RCC 7860 (cell line): ENCODE data around the gene SART1.

Experiments used
- DNase-seq: peaks from one replicate; pipeline ENCODE4 v3.0.0-alpha.2; 2015; ENCODE audit warnings: low spot score
- FAIRE-seq: peaks from 2 replicates; lab custom pipeline; 2012; peaks lifted over from hg19 to GRCh38; lab: Jason Lieb, UNC

The SART1 gene, protein sequence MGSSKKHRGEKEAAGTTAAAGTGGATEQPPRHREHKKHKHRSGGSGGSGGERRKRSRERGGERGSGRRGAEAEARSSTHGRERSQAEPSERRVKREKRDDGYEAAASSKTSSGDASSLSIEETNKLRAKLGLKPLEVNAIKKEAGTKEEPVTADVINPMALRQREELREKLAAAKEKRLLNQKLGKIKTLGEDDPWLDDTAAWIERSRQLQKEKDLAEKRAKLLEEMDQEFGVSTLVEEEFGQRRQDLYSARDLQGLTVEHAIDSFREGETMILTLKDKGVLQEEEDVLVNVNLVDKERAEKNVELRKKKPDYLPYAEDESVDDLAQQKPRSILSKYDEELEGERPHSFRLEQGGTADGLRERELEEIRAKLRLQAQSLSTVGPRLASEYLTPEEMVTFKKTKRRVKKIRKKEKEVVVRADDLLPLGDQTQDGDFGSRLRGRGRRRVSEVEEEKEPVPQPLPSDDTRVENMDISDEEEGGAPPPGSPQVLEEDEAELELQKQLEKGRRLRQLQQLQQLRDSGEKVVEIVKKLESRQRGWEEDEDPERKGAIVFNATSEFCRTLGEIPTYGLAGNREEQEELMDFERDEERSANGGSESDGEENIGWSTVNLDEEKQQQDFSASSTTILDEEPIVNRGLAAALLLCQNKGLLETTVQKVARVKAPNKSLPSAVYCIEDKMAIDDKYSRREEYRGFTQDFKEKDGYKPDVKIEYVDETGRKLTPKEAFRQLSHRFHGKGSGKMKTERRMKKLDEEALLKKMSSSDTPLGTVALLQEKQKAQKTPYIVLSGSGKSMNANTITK

GRCh38 chr11:65961267-65962140 lies at the start of gene SART1:
SART1 (plus strand) TSS chr11:65961734; CDS start chr11:65961781, 47 bp downstream.
- DNase-seq (peak; percentile 90), FAIRE-seq (peak; percentile 62)

DNA sequence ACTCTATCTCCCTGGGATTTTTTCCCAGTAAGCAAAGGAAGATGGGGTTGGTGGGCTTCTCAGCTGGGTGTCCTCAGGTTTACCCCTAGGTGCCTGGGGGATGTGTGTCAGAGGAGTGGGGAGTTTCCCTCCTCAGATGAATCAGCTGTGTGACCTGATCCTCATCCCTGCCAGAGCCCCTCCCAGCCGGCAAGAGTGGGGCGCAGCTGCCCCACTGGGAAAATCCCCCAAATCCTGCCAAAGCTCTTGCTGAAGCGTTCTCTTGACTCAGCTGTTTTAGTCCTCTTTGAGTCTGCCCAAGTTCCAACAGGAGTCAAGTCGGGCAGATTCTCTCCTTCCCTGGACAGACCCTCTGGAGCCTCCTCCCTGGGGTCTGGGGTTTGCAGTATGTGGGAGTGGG lies 48.7 kb upstream of the SART1 start:
- peak; percentile 79 for DNase-seq
- no peak for FAIRE-seq

- FAIRE-seq (no peak), DNase-seq (no peak)
Observed at GRCh38 chr11:65915101-65915820, 46.3 kb upstream of the SART1 start.

DNA sequence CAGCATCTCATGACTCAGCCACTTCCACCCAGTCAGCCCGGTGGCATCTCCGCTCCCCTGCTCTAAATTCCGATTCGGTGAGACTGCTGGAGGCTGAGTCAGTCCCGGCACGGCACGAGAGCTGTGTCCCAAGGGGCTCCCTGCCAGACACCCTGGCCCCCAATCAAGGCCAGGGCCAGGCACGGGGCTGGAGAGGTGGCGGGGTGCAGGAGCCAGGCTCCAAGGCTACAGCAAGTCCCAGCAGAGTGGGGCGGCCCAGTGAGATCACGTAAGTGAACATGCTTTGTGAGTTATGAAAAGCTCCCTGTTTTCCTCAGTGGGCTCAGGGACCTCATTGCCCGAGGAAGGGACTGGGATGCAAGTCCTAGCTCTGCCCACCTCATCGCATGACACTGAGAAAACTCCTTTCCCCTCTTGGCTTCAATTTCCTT lies 45.7 kb upstream of the SART1 start:
- peak; percentile 95 for DNase-seq
- peak; percentile 83 for FAIRE-seq

DNA sequence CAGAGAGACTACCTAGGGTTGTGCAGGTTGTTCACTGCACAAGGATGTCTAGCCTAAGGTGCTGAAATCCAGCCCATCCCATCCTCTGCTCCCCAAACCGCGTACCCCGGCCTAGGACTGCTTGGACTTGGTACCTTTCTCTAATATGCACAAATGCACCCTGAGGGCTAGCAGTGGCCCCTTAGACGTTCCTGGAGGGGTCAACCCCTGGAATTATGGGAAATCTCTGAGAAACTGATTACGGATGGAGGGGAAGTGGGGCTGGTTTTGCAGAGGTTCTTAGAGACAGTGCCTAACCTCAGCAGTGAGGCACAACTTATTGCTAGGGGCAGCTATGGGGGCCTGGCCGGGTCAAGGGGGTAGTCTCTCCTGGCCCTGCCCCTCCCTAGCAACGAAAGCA lies 45.1 kb upstream of the SART1 start:
- FAIRE-seq: no peak
- no peak for DNase-seq

- no peak for FAIRE-seq
Observed at GRCh38 chr11:65917077-65917433, 44.5 kb upstream of the SART1 start.

GRCh38 chr11:65917434-65918210 lies 43.9 kb upstream of the SART1 start:
- FAIRE-seq (no peak), DNase-seq (no peak)

More at GRCh38 chr11:65917077-65917433, 44.5 kb upstream of the SART1 start:
- DNase-seq: no peak

DNA sequence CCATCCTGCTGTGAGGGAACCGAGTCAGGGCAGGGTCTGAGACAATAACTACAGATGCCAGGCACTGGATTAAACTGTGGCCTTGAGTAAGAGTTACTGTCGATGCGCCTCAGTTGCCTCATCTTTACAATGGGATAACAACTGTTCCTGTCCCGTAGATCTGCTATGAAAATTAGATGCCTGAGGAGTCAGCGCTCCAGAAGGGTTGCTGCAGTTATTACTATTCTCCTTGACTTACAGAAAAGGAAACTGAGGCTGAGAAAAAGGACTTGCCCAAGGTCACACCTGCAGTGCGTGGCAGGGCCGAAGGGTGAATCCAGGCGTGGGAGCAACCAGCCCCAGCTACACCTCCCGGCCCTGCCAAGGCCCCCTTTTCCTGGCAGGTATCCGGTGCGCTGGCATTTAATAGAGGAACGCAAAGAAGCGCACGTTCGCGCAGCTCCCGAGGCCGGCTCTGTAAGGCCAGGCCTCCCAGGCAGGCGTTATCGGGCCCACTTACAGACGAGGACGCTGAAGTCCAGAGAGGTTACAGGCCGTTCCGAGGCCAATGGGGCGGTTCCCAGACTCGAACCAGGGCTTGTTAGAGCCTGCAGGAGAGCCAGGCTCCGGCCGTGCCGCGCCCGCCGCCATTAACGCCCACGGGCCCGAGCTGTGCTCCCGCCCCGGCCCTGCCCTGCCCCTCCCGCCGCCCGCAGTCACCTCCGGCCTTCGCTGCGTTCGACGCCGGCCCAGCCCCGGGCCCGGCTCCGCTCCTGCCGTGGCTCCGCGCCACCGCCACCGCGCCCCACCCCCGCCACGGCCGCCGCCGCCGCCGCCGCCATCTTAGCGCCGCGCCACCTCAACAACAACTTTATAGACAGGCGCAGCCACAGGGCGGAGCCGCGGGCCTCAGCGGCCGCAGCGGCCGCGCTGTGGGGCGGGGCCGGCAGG lies 43.1 kb upstream of the SART1 start, which contains the start of gene C11orf68:
TSS of gene C11orf68 (minus strand) at position 852 of the 930 bp plus-strand sequence. CDS start at position 821, 31 bp downstream.
- FAIRE-seq (no peak), DNase-seq (no peak)

GRCh38 chr11:65919141-65919572 lies 42.4 kb upstream of the SART1 start, which contains the start of gene DRAP1:
DRAP1 (plus strand) TSS chr11:65919426; CDS start chr11:65919502, 76 bp downstream.
- FAIRE-seq: no peak
- DNase-seq: peak; percentile 93

- DNase-seq (no peak), FAIRE-seq (no peak)
Observed at GRCh38 chr11:65919573-65920371, 41.8 kb upstream of the SART1 start.

DNA sequence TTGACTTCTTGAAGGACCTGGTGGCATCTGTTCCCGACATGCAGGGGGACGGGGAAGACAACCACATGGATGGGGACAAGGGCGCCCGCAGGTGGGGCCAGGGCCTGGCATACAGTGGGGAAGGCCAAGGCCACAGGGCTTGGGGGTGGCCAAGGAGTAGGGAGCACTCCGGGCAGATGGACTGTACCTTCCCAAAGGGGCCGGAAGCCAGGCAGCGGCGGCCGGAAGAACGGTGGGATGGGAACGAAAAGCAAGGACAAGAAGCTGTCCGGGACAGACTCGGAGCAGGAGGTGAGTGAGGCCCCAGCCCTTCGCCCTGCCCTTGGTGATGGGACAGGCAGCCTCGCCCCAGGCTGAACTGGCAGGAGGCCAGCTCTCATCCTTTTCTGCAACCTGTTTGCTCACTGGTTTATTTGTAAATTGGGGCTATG lies 41.1 kb upstream of the SART1 start:
- FAIRE-seq (no peak), DNase-seq (no peak)

GRCh38 chr11:65921033-65921555 lies 40.4 kb upstream of the SART1 start:
- FAIRE-seq (no peak), DNase-seq (no peak)

GRCh38 chr11:65921876-65922275 lies 39.7 kb upstream of the SART1 start:
- FAIRE-seq (no peak), DNase-seq (no peak)

- no peak for DNase-seq
- FAIRE-seq: no peak
Observed at GRCh38 chr11:65922565-65922964, 39.0 kb upstream of the SART1 start.

- no peak for DNase-seq
Observed at GRCh38 chr11:65925397-65925796, 36.1 kb upstream of the SART1 start.

GRCh38 chr11:65927904-65928397 lies 33.6 kb upstream of the SART1 start:
- no peak for DNase-seq
- FAIRE-seq: no peak

More at GRCh38 chr11:65925397-65925796, 36.1 kb upstream of the SART1 start:
- FAIRE-seq: no peak

GRCh38 chr11:65928667-65929066 lies 32.9 kb upstream of the SART1 start:
- DNase-seq (no peak), FAIRE-seq (no peak)
